ENCODE measurements around the gene SGMS2.
A peak's percentile ranks its signal among the peaks of the same experiment; 100 is the strongest.

- TF ChIP-seq CTCF (IDR thresholded peaks at IDR 0.05) (peak in 1 of 3 experiments; percentile 36), POLR2A (IDR thresholded peaks at IDR 0.05; ENCODE audit: low read depth) (no peak), POLR2AphosphoS5 (IDR thresholded peaks at IDR 0.05) (no peak), EP300 (IDR thresholded peaks at IDR 0.05) (no peak)
These were observed 76.6 kb downstream of the SGMS2 start for GRCh38 chr4:107901213-107901934.
